Measurements from ENCODE around the gene SLC44A2.
A peak's percentile ranks its signal among the peaks of the same experiment; 100 is the strongest.

Gene SLC44A2

DNA sequence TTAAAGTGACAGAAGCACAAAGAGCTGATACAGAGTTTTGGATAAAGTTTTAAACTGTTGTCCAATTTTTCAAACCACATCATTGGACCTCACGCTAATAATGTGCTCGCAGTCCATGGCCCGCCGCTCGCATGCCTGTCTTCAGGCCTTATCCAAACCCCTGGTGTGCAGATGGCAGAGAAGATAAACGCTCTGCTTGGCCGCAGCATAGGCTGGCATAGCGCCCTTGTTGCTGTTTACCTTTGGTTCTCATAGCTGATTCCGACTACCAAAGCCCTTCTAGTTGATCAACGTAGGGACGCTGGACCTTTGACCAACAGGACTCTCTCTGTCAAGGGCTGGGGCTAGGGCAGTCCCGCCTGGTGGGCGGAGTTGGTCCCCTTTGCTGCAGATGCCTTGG, 52.4 kb downstream of the SLC44A2 start:
- Histone ChIP-seq H3K27me3 (ENCODE audit: insufficient read depth, poor library complexity, severe bottlenecking) (no peaks in the 10 kb centered on the region), H3K4me3 (replicated peaks; ENCODE audit: insufficient read depth, low read length) (no peak overlapping the region), H3K27ac (replicated peaks) (no peak overlapping the region)
- DNase-seq (ENCODE audit: low read depth in 1 of 2, low spot score in 1 of 2): no peak
- no peak for TF ChIP-seq POLR2AphosphoS5 (IDR thresholded peaks at IDR 0.05; ENCODE audit: low read depth)
- TF ChIP-seq, protein P1, sequence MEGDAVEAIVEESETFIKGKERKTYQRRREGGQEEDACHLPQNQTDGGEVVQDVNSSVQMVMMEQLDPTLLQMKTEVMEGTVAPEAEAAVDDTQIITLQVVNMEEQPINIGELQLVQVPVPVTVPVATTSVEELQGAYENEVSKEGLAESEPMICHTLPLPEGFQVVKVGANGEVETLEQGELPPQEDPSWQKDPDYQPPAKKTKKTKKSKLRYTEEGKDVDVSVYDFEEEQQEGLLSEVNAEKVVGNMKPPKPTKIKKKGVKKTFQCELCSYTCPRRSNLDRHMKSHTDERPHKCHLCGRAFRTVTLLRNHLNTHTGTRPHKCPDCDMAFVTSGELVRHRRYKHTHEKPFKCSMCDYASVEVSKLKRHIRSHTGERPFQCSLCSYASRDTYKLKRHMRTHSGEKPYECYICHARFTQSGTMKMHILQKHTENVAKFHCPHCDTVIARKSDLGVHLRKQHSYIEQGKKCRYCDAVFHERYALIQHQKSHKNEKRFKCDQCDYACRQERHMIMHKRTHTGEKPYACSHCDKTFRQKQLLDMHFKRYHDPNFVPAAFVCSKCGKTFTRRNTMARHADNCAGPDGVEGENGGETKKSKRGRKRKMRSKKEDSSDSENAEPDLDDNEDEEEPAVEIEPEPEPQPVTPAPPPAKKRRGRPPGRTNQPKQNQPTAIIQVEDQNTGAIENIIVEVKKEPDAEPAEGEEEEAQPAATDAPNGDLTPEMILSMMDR (IDR thresholded peaks at IDR 0.05; ENCODE audit: insufficient read depth, low read length): no peak
- TF ChIP-seq SPI1 (IDR thresholded peaks at IDR 0.05; ENCODE audit: borderline replicate concordance, low read depth): no peak
- TF ChIP-seq GABPA (IDR thresholded peaks at IDR 0.05; ENCODE audit: low read depth): no peak
- TF ChIP-seq, protein P2, sequence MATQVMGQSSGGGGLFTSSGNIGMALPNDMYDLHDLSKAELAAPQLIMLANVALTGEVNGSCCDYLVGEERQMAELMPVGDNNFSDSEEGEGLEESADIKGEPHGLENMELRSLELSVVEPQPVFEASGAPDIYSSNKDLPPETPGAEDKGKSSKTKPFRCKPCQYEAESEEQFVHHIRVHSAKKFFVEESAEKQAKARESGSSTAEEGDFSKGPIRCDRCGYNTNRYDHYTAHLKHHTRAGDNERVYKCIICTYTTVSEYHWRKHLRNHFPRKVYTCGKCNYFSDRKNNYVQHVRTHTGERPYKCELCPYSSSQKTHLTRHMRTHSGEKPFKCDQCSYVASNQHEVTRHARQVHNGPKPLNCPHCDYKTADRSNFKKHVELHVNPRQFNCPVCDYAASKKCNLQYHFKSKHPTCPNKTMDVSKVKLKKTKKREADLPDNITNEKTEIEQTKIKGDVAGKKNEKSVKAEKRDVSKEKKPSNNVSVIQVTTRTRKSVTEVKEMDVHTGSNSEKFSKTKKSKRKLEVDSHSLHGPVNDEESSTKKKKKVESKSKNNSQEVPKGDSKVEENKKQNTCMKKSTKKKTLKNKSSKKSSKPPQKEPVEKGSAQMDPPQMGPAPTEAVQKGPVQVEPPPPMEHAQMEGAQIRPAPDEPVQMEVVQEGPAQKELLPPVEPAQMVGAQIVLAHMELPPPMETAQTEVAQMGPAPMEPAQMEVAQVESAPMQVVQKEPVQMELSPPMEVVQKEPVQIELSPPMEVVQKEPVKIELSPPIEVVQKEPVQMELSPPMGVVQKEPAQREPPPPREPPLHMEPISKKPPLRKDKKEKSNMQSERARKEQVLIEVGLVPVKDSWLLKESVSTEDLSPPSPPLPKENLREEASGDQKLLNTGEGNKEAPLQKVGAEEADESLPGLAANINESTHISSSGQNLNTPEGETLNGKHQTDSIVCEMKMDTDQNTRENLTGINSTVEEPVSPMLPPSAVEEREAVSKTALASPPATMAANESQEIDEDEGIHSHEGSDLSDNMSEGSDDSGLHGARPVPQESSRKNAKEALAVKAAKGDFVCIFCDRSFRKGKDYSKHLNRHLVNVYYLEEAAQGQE (IDR thresholded peaks at IDR 0.05; ENCODE audit: insufficient replicate concordance, low read depth): no peak

DNA sequence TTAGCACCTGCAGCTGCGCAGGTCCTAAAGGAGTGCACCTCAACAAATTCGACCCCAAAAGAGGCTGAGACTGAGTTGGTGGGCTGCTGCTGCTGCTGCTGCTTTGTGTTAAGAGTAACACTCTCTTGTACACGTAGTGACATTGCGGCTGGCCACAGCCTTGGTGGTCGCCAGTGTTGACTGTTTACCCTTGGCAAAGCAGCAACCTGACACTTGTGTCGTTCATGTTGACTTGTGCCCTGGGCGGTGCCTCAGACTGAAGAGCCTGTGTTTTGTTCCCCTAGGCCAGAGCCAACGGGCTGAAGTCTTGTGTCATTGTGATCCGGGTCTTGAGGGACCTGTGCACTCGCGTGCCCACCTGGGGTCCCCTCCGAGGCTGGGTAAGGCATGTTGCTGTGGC, 53.5 kb downstream of the SLC44A2 start:
- H3K27ac ChIP-seq (replicated peaks): no peak overlapping the region
- TF ChIP-seq SPI1 (IDR thresholded peaks at IDR 0.05; ENCODE audit: borderline replicate concordance, low read depth) (no peak), GABPA (IDR thresholded peaks at IDR 0.05; ENCODE audit: low read depth) (no peak), POLR2AphosphoS5 (IDR thresholded peaks at IDR 0.05; ENCODE audit: low read depth) (no peak)
- TF ChIP-seq, protein P2 (IDR thresholded peaks at IDR 0.05; ENCODE audit: insufficient replicate concordance, low read depth): no peak
- TF ChIP-seq, protein P1 (IDR thresholded peaks at IDR 0.05; ENCODE audit: insufficient read depth, low read length): no peak
- H3K27me3 ChIP-seq (ENCODE audit: insufficient read depth, poor library complexity, severe bottlenecking): no peaks in the 10 kb centered on the region
- DNase-seq (ENCODE audit: low read depth in 1 of 2, low spot score in 1 of 2): no peak
- no peak overlapping the region for H3K4me3 ChIP-seq (replicated peaks; ENCODE audit: insufficient read depth, low read length)

DNA sequence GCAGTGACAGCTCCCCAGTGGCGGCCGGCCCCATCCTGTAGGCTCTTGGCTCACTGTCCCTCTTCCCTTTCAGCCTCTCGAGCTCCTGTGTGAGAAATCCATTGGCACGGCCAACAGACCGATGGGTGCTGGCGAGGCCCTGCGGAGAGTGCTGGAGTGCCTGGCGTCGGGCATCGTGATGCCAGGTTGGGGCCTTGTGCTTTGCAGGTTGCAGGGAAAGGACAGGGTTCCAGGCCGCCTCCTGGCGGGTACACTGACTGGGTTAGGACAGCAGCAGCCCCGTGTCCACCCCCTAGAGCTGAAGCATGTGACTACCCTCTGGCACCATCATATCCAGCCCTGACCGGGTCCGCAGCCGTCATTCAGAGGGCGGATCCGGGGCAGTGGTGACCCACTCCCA, 54.4 kb downstream of the SLC44A2 start:
- H3K27ac ChIP-seq (replicated peaks): no peak overlapping the region
- H3K27me3 ChIP-seq (ENCODE audit: insufficient read depth, poor library complexity, severe bottlenecking): no peaks in the 10 kb centered on the region
- no peak overlapping the region for H3K4me3 ChIP-seq (replicated peaks; ENCODE audit: insufficient read depth, low read length)
- no peak for DNase-seq (ENCODE audit: low read depth in 1 of 2, low spot score in 1 of 2)
- TF ChIP-seq, protein P2 (IDR thresholded peaks at IDR 0.05; ENCODE audit: insufficient replicate concordance, low read depth): no peak
- TF ChIP-seq, protein P1 (IDR thresholded peaks at IDR 0.05; ENCODE audit: insufficient read depth, low read length): no peak
- no peak for TF ChIP-seq GABPA (IDR thresholded peaks at IDR 0.05; ENCODE audit: low read depth)
- no peak for TF ChIP-seq SPI1 (IDR thresholded peaks at IDR 0.05; ENCODE audit: borderline replicate concordance, low read depth)
- TF ChIP-seq POLR2AphosphoS5 (IDR thresholded peaks at IDR 0.05; ENCODE audit: low read depth): peak; percentile 10; the same call in 1 of the 2 replicates

Measured in HL-60 (cell line).